SK-N-MC (cell line): ENCODE results near the gene DCAF8.

ENCODE experiments used
- EZH2 ChIP-seq: fragments of 200-600 bp; sonication (generic); IDR thresholded peaks from one replicate; pipeline ENCODE4 v1.6.1; 2017; ENCODE audit warnings: antibody characterized with exemption
- POLR2AphosphoS5 ChIP-seq: IDR thresholded peaks from 2 replicates; pipeline ENCODE4 v1.6.1; 2012; ENCODE audit warnings: mild to moderate bottlenecking, low read depth, low read length, borderline replicate concordance

DNA sequence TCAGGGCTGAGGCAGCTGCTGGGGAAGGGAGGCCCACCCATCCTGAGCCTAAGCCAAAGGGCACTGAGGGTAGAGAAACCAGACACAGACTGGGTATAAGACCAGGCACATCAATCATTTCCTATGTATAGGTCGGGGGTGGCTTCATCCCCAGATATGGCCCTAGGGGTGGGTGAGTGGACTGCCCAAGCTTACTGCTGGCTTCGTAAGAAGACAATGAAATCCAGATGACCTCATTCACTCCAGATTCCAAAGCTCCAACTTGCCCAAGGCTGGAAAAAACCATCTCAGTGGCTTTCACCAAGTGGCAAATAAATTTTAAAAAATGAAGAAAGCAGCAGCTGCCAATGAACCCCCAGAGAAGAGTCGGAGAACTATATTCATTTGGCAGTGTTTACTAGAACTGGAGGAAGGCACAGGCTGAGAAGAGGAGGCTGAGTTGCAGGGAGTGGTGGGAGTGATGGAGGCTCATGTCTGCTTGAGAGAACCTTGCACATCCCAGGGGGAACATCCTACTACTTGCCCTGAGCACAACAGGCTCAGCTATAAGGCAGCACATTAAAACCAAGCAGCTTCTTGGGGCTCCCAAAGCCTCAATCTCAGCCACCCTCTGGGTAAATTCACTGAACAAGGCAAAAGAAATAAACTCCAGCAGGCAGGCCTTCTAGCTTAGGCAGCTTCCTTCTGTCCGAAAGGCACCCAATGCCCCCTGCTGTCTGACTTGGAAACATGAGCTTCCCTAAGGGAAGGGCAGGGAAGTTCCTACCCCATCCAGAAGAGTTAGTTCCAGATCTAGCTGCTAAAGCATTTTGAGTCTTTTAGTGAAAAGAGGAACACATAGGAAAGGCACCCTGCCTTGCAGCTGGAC is 43.1 kb downstream of the DCAF8 start:
- TF ChIP-seq POLR2AphosphoS5 = no peak
- no peak for TF ChIP-seq EZH2
